HEK293 (cell line): ENCODE results near the gene RAMP3.

ENCODE experiments used
- CTCF ChIA-PET: fragments of 350-600 bp; formaldehyde crosslinking; extraction: SDS; loops from one replicate; lab custom pipeline; 2021; ENCODE audit warnings: antibody characterized with exemption; lab: Yijun Ruan, JAX
- POLR2A ChIA-PET: fragments of 300-600 bp; formaldehyde crosslinking; extraction: SDS; loops from one replicate; lab custom pipeline; 2020; ENCODE audit warnings: antibody characterized with exemption, inconsistent platforms; lab: Yijun Ruan, JAX
- H3K27ac ChIP-seq: fragments of 200-500 bp; sonication (Bioruptor generic); 2 replicates; pipeline ENCODE4 v1.5.1; 2014; ENCODE audit warnings: low read depth, low read length, control low read depth, inconsistent platforms; ENCODE audit errors: extremely low read depth
- H3K36me3 ChIP-seq, 2 experiments: fragments of 200-500 bp in 1 of 2; sonication (Bioruptor generic) in 1 of 2; 1 replicate in 1 of 2; 2 replicates in 1 of 2; pipeline ENCODE4 v1.5.1; 2014 to 2017; ENCODE audit warnings: inconsistent platforms in 2 of 2, low read length in 2 of 2; ENCODE audit not compliant: control insufficient read depth in 2 of 2, insufficient read depth in 1 of 2
- H3K4me1 ChIP-seq: fragments of 200-500 bp; sonication (Bioruptor generic); 2 replicates; pipeline ENCODE4 v1.5.1; 2014; ENCODE audit warnings: mild to moderate bottlenecking, low read length, inconsistent platforms; ENCODE audit not compliant: control insufficient read depth, insufficient read depth
- H3K4me3 ChIP-seq: 2 replicates; pipeline ENCODE4 v1.5.1; 2011; ENCODE audit warnings: low read depth, mild to moderate bottlenecking, control low read depth, low read length, moderate library complexity
- H3K9me3 ChIP-seq: fragments of 200-500 bp; sonication (Bioruptor generic); 2 replicates; pipeline ENCODE4 v1.5.1; 2014; ENCODE audit warnings: low read depth, low read length, inconsistent platforms; ENCODE audit not compliant: control insufficient read depth, insufficient read depth
- ELK4 ChIP-seq: IDR thresholded peaks from 2 replicates; pipeline ENCODE4 v1.6.1; 2011; ENCODE audit warnings: mild to moderate bottlenecking, low read depth, low read length, borderline replicate concordance
- KLF7 ChIP-seq: fragments of 450-650 bp; formaldehyde crosslinking; IDR thresholded peaks from 2 replicates; pipeline ENCODE4 v1.5.1; 2016; ENCODE audit warnings: missing biosample characterization, missing genetic modification characterization, borderline replicate concordance
- KLF8 ChIP-seq: fragments of 450-650 bp; formaldehyde crosslinking; IDR thresholded peaks from 2 replicates; pipeline ENCODE4 v1.5.1; 2016; ENCODE audit warnings: missing biosample characterization, missing genetic modification characterization
- MEIS1 ChIP-seq: sonication (generic); formaldehyde crosslinking; IDR thresholded peaks from 2 replicates; pipeline ENCODE4 v1.8.1; 2022; ENCODE audit warnings: missing genetic modification reagents, mild to moderate bottlenecking, borderline replicate concordance
- MYNN ChIP-seq: fragments of 450-650 bp; formaldehyde crosslinking; IDR thresholded peaks from 2 replicates; pipeline ENCODE4 v1.5.1; 2016; ENCODE audit warnings: missing biosample characterization, missing genetic modification characterization, borderline replicate concordance
- MZF1 ChIP-seq: fragments of 450-650 bp; formaldehyde crosslinking; IDR thresholded peaks from 2 replicates; pipeline ENCODE4 v1.5.1; 2017; ENCODE audit warnings: missing biosample characterization, missing genetic modification characterization, borderline replicate concordance
- RBAK ChIP-seq: fragments of 450-650 bp; formaldehyde crosslinking; IDR thresholded peaks from 2 replicates; pipeline ENCODE4 v1.5.1; 2016; ENCODE audit warnings: missing biosample characterization, missing genetic modification characterization
- REPIN1 ChIP-seq: fragments of 450-650 bp; formaldehyde crosslinking; IDR thresholded peaks from 2 replicates; pipeline ENCODE4 v1.5.1; 2017; ENCODE audit warnings: missing biosample characterization, missing genetic modification characterization, low read depth
- SP3 ChIP-seq: fragments of 450-650 bp; formaldehyde crosslinking; IDR thresholded peaks from 2 replicates; pipeline ENCODE4 v1.5.1; 2016; ENCODE audit warnings: missing biosample characterization, missing genetic modification characterization
- ZBTB10 ChIP-seq: fragments of 450-650 bp; formaldehyde crosslinking; IDR thresholded peaks from 2 replicates; pipeline ENCODE4 v1.5.1; 2016; ENCODE audit warnings: missing biosample characterization, missing genetic modification characterization
- ZBTB11 ChIP-seq: fragments of 450-650 bp; formaldehyde crosslinking; conservative IDR thresholded peaks from 2 replicates; pipeline ENCODE4 v1.5.1; 2016; ENCODE audit warnings: low read depth, missing biosample characterization, missing genetic modification characterization
- ZBTB8A ChIP-seq: fragments of 450-650 bp; formaldehyde crosslinking; IDR thresholded peaks from 2 replicates; pipeline ENCODE4 v1.5.1; 2016; ENCODE audit warnings: missing biosample characterization, missing genetic modification characterization
- ZNF174 ChIP-seq: fragments of 450-650 bp; formaldehyde crosslinking; IDR thresholded peaks from 2 replicates; pipeline ENCODE4 v1.5.0; 2017; ENCODE audit warnings: missing biosample characterization, mild to moderate bottlenecking, missing genetic modification characterization
- ZNF2 ChIP-seq: fragments of 450-650 bp; formaldehyde crosslinking; IDR thresholded peaks from 2 replicates; pipeline ENCODE4 v1.5.1; 2016; ENCODE audit warnings: missing biosample characterization, missing genetic modification characterization
- ZNF202 ChIP-seq: fragments of 450-650 bp; formaldehyde crosslinking; IDR thresholded peaks from 2 replicates; pipeline ENCODE4 v1.5.1; 2016; ENCODE audit warnings: missing biosample characterization, missing genetic modification characterization, borderline replicate concordance
- ZNF221 ChIP-seq: fragments of 450-650 bp; formaldehyde crosslinking; IDR thresholded peaks from 2 replicates; pipeline ENCODE4 v1.5.1; 2017; ENCODE audit warnings: missing biosample characterization, missing genetic modification characterization, borderline replicate concordance
- ZNF248 ChIP-seq: fragments of 450-650 bp; formaldehyde crosslinking; IDR thresholded peaks from 2 replicates; pipeline ENCODE4 v1.5.1; 2017; ENCODE audit warnings: missing biosample characterization, missing genetic modification characterization
- ZNF350 ChIP-seq: fragments of 450-650 bp; formaldehyde crosslinking; IDR thresholded peaks from 2 replicates; pipeline ENCODE4 v1.5.0; 2017; ENCODE audit warnings: missing biosample characterization, mild to moderate bottlenecking, missing genetic modification characterization
- ZNF391 ChIP-seq: fragments of 450-650 bp; formaldehyde crosslinking; IDR thresholded peaks from 2 replicates; pipeline ENCODE4 v1.5.1; 2016; ENCODE audit warnings: low read depth, missing biosample characterization, missing genetic modification characterization, borderline replicate concordance
- ZNF510 ChIP-seq: fragments of 450-650 bp; formaldehyde crosslinking; IDR thresholded peaks from 2 replicates; pipeline ENCODE4 v1.5.1; 2018; ENCODE audit warnings: mild to moderate bottlenecking, missing genetic modification characterization, missing biosample characterization; ENCODE audit not compliant: insufficient replicate concordance
- ZNF544 ChIP-seq: fragments of 450-650 bp; formaldehyde crosslinking; IDR thresholded peaks from 2 replicates; pipeline ENCODE4 v1.5.0; 2017; ENCODE audit warnings: missing biosample characterization, missing genetic modification characterization
- ZNF548 ChIP-seq: fragments of 450-650 bp; formaldehyde crosslinking; IDR thresholded peaks from 2 replicates; pipeline ENCODE4 v1.5.1; 2016; ENCODE audit warnings: missing biosample characterization, missing genetic modification characterization
- ZNF624 ChIP-seq: fragments of 450-650 bp; formaldehyde crosslinking; IDR thresholded peaks from 2 replicates; pipeline ENCODE4 v1.5.1; 2017; ENCODE audit warnings: missing biosample characterization, missing genetic modification characterization
- ZNF777 ChIP-seq: fragments of 450-650 bp; formaldehyde crosslinking; IDR thresholded peaks from 2 replicates; pipeline ENCODE4 v1.5.1; 2017; ENCODE audit warnings: missing biosample characterization, missing genetic modification characterization, borderline replicate concordance
- ZSCAN16 ChIP-seq: fragments of 450-650 bp; formaldehyde crosslinking; IDR thresholded peaks from 2 replicates; pipeline ENCODE4 v1.5.1; 2016; ENCODE audit warnings: missing biosample characterization, missing genetic modification characterization
- ZSCAN4 ChIP-seq: fragments of 450-650 bp; formaldehyde crosslinking; IDR thresholded peaks from 2 replicates; pipeline ENCODE4 v1.5.1; 2017; ENCODE audit warnings: missing biosample characterization, missing genetic modification characterization
- ZXDB ChIP-seq: fragments of 450-650 bp; formaldehyde crosslinking; IDR thresholded peaks from 2 replicates; pipeline ENCODE4 v1.5.1; 2016; ENCODE audit warnings: missing biosample characterization, missing genetic modification characterization

Gene RAMP3

GRCh38 chr7:45143616-45144015 lies 14.0 kb upstream of the RAMP3 start:
- H3K36me3 ChIP-seq: no peaks in the 10 kb centered on the region
- CTCF ChIA-PET: interaction anchor here (0.6 to 1.0 kb wide), 3 partner anchors 10 to 52 kb away, joined by 3 to 4 read pairs (median 3); no protein-coding TSS in a partner anchor
- H3K9me3 ChIP-seq: no peaks in the 10 kb centered on the region
- POLR2A ChIA-PET: no interaction called here
- H3K27ac ChIP-seq: no peak overlapping the region
- no peak overlapping the region for H3K4me3 ChIP-seq
- TF ChIP-seq ZNF544: no peak
- no peak for TF ChIP-seq MEIS1
- TF ChIP-seq ZNF391 (tag by site-specific recombination): no peak
- TF ChIP-seq ZBTB11 (tag by site-specific recombination): no peak
- no peak for TF ChIP-seq ZNF350 (tag by site-specific recombination)
- TF ChIP-seq ZXDB (tag by site-specific recombination): no peak
- TF ChIP-seq MZF1: no peak
- no peak for TF ChIP-seq MYNN (tag by site-specific recombination)
- TF ChIP-seq ZNF548: no peak
- no peak for TF ChIP-seq ZSCAN4 (tag by site-specific recombination)
- no peak for TF ChIP-seq ZNF777 (tag by site-specific recombination)
- TF ChIP-seq ZNF202 (tag by site-specific recombination): no peak
- TF ChIP-seq ZNF624 (tag by site-specific recombination): no peak
- no peaks in the 10 kb centered on the region for H3K4me1 ChIP-seq

GRCh38 chr7:45145881-45146280 lies 11.7 kb upstream of the RAMP3 start:
- Histone ChIP-seq H3K27ac (no peak overlapping the region), H3K9me3 (no peaks in the 10 kb centered on the region), H3K4me1 (no peaks in the 10 kb centered on the region), H3K4me3 (no peak overlapping the region), H3K36me3 (no peaks in the 10 kb centered on the region)
- POLR2A ChIA-PET: no interaction called here
- CTCF ChIA-PET: interaction anchor here (0.7 kb wide), 1 partner anchor 29 kb away, joined by 4 read pairs; no protein-coding TSS in a partner anchor
- TF ChIP-seq KLF7 (tag by site-specific recombination) (no peak), RBAK (tag by site-specific recombination) (no peak), MEIS1 (no peak), ZNF248 (no peak), SP3 (tag by site-specific recombination) (no peak), KLF8 (no peak), ZBTB10 (no peak), ZNF2 (tag by site-specific recombination) (no peak), ZNF221 (tag by site-specific recombination) (no peak), ZNF544 (no peak), ZSCAN16 (no peak), ELK4 (no peak), ZNF624 (tag by site-specific recombination) (no peak), ZBTB8A (tag by site-specific recombination) (no peak), REPIN1 (tag by site-specific recombination) (no peak), ZNF777 (tag by site-specific recombination) (no peak), ZNF174 (tag by site-specific recombination) (no peak), ZNF510 (tag by site-specific recombination) (no peak)
